ENCODE measurements around the gene GNAQ. TPM values are rescaled to one million over a fixed set of nuclear protein-coding genes. Genes with fewer than 3 reads are reported as not detected.

Gene GNAQ
- total and polyA plus RNA-seq, 2 experiments from 2014 or later = 21.1 to 43.1 TPM

DNA sequence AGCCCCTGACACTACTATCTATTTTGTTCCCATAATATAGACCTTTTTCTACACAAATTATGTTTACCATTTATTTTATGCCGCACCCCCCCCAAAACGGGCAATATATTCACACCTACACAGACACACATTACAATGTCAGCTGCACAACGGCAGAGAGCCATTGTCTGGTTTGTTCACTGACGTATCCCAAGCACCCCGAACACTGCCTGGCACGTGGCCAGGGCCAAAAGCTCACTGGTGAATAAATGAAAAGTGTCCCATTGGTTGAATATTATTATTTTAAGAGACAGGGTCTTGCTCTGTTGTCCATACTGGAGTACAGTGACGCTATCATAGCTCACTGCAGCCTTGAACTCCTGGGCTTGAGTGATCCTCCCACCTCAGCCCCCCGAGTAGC, 150.5 kb downstream of the GNAQ start:
- TF ChIP-seq POLR2AphosphoS5 (IDR thresholded peaks at IDR 0.05; ENCODE audit: low read depth) (no peak), ZNF114 (CRISPR knock-in tag; IDR thresholded peaks at IDR 0.05) (no peak), EZH2phosphoT487 (IDR thresholded peaks at IDR 0.05; ENCODE audit: unreplicated experiment) (no peak), ZNF331 (CRISPR knock-in tag; IDR thresholded peaks at IDR 0.05; ENCODE audit: low read depth) (no peak), STAT1 (IDR thresholded peaks at IDR 0.05; ENCODE audit: unreplicated experiment) (no peak), EZH2 (IDR thresholded peaks at IDR 0.05; ENCODE audit: low read depth, unreplicated experiment) (no peak), JUNB (IDR thresholded peaks at IDR 0.05; ENCODE audit: unreplicated experiment) (no peak)
- TF ChIP-seq, protein P1, sequence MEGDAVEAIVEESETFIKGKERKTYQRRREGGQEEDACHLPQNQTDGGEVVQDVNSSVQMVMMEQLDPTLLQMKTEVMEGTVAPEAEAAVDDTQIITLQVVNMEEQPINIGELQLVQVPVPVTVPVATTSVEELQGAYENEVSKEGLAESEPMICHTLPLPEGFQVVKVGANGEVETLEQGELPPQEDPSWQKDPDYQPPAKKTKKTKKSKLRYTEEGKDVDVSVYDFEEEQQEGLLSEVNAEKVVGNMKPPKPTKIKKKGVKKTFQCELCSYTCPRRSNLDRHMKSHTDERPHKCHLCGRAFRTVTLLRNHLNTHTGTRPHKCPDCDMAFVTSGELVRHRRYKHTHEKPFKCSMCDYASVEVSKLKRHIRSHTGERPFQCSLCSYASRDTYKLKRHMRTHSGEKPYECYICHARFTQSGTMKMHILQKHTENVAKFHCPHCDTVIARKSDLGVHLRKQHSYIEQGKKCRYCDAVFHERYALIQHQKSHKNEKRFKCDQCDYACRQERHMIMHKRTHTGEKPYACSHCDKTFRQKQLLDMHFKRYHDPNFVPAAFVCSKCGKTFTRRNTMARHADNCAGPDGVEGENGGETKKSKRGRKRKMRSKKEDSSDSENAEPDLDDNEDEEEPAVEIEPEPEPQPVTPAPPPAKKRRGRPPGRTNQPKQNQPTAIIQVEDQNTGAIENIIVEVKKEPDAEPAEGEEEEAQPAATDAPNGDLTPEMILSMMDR (conservative IDR thresholded peaks at IDR 0.05; ENCODE audit: low read depth in 2 of 2) = no peak

DNA sequence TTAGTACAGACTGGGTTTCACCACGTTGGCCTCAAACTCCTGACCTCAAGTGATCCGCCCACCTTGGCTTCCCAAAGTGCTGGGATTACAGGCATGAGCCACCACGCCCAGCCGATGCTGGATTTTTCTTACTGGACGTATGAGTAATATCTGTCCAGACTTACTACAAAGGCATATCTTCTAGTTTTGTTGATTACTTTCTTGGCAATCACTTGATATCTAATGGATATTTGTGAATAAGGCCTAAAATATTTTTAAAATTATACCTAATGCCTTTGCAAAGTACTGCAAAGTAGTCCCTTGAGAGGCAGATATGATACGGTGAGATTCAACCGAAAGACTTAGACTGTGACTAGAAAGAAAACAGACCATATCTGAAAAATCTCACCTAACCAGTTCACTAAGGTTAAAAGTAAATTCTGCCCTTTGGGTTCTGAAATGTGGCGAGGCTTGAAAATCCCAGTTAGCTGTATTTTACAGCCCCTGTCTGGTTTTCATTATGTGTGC, 152.1 kb downstream of the GNAQ start:
- Histone ChIP-seq H3K9me2 (ENCODE audit: insufficient read depth) (no peaks in the 10 kb centered on the region), H2AFZ (no peak overlapping the region), H3K36me3 (ENCODE audit: insufficient read depth) (no peaks in the 10 kb centered on the region), H3K27me3 (ENCODE audit: insufficient read depth) (no peaks in the 10 kb centered on the region), H3F3A (replicated peaks; ENCODE audit: low read depth) (no peaks in the 10 kb centered on the region), H4K20me1 (replicated peaks; ENCODE audit: insufficient read depth) (0 out of 2 replicates have a peak, but pooled peaks cover 6% of the 10 kb centered on the region), H3K27ac (ENCODE audit: low read depth) (no peak overlapping the region), H3K4me2 (no peak overlapping the region), H3K4me3 (no peak overlapping the region), H3K79me2 (replicated peaks; ENCODE audit: insufficient read depth) (peaks cover 19% of the 10 kb centered on the region), H3K4me1 (ENCODE audit: insufficient read depth) (peaks cover 17% of the 10 kb centered on the region)
- no peak overlapping the region for H3K27ac Mint-ChIP-seq
- DNase-seq (ENCODE audit: low spot score) = no peak
- no peaks in the 10 kb centered on the region for H3K9me3 Mint-ChIP-seq
- H3K4me1 Mint-ChIP-seq = peaks cover 23% of the 10 kb centered on the region
- no peak for ATAC-seq
- H3K4me3 Mint-ChIP-seq = no peak overlapping the region
- H3K27me3 Mint-ChIP-seq (ENCODE audit: insufficient read depth, low read depth, poor library complexity) = no peaks in the 10 kb centered on the region
- no peaks in the 10 kb centered on the region; the same call in 2 of the 3 replicates for H3K36me3 Mint-ChIP-seq (ENCODE audit: low read depth)
- TF ChIP-seq EZH2 (IDR thresholded peaks at IDR 0.05; ENCODE audit: low read depth, unreplicated experiment) (no peak), STAT1 (IDR thresholded peaks at IDR 0.05; ENCODE audit: unreplicated experiment) (no peak), ZNF331 (CRISPR knock-in tag; IDR thresholded peaks at IDR 0.05; ENCODE audit: low read depth) (no peak), NANOG (IDR thresholded peaks at IDR 0.05; ENCODE audit: borderline replicate concordance) (no peak), EZH2phosphoT487 (IDR thresholded peaks at IDR 0.05; ENCODE audit: unreplicated experiment) (no peak), POLR2AphosphoS5 (IDR thresholded peaks at IDR 0.05; ENCODE audit: low read depth) (no peak)
- TF ChIP-seq, protein P2, sequence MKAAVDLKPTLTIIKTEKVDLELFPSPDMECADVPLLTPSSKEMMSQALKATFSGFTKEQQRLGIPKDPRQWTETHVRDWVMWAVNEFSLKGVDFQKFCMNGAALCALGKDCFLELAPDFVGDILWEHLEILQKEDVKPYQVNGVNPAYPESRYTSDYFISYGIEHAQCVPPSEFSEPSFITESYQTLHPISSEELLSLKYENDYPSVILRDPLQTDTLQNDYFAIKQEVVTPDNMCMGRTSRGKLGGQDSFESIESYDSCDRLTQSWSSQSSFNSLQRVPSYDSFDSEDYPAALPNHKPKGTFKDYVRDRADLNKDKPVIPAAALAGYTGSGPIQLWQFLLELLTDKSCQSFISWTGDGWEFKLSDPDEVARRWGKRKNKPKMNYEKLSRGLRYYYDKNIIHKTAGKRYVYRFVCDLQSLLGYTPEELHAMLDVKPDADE (IDR thresholded peaks at IDR 0.05) = no peak
- TF ChIP-seq, protein P3, sequence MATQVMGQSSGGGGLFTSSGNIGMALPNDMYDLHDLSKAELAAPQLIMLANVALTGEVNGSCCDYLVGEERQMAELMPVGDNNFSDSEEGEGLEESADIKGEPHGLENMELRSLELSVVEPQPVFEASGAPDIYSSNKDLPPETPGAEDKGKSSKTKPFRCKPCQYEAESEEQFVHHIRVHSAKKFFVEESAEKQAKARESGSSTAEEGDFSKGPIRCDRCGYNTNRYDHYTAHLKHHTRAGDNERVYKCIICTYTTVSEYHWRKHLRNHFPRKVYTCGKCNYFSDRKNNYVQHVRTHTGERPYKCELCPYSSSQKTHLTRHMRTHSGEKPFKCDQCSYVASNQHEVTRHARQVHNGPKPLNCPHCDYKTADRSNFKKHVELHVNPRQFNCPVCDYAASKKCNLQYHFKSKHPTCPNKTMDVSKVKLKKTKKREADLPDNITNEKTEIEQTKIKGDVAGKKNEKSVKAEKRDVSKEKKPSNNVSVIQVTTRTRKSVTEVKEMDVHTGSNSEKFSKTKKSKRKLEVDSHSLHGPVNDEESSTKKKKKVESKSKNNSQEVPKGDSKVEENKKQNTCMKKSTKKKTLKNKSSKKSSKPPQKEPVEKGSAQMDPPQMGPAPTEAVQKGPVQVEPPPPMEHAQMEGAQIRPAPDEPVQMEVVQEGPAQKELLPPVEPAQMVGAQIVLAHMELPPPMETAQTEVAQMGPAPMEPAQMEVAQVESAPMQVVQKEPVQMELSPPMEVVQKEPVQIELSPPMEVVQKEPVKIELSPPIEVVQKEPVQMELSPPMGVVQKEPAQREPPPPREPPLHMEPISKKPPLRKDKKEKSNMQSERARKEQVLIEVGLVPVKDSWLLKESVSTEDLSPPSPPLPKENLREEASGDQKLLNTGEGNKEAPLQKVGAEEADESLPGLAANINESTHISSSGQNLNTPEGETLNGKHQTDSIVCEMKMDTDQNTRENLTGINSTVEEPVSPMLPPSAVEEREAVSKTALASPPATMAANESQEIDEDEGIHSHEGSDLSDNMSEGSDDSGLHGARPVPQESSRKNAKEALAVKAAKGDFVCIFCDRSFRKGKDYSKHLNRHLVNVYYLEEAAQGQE (IDR thresholded peaks at IDR 0.05; ENCODE audit: unreplicated experiment) = no peak

More for the DNA sequence above, 150.5 kb downstream of the GNAQ start:
- Mint-ChIP-seq H3K27ac (no peak overlapping the region), H3K4me1 (peaks cover 35% of the 10 kb centered on the region), H3K4me3 (no peak overlapping the region), H3K36me3 (ENCODE audit: low read depth) (no peaks in the 10 kb centered on the region), H3K9me3 (no peaks in the 10 kb centered on the region), H3K27me3 (ENCODE audit: insufficient read depth, low read depth, poor library complexity) (no peaks in the 10 kb centered on the region)
- no peaks in the 10 kb centered on the region for H3K36me3 ChIP-seq (ENCODE audit: insufficient read depth)
- no peak overlapping the region for H3K4me3 ChIP-seq
- no peaks in the 10 kb centered on the region for H3F3A ChIP-seq (replicated peaks; ENCODE audit: low read depth)
- no peaks in the 10 kb centered on the region for H3K27me3 ChIP-seq (ENCODE audit: insufficient read depth)
- no peaks in the 10 kb centered on the region for H3K9me2 ChIP-seq (ENCODE audit: insufficient read depth)
- H4K20me1 ChIP-seq (replicated peaks; ENCODE audit: insufficient read depth) = 0 out of 2 replicates have a peak, but pooled peaks cover 4% of the 10 kb centered on the region
- peaks cover 25% of the 10 kb centered on the region for H3K4me1 ChIP-seq (ENCODE audit: insufficient read depth)
- peaks cover 13% of the 10 kb centered on the region for H3K79me2 ChIP-seq (replicated peaks; ENCODE audit: insufficient read depth)
- DNase-seq (ENCODE audit: low spot score) = no peak
- H2AFZ ChIP-seq = no peak overlapping the region
- H3K27ac ChIP-seq (ENCODE audit: low read depth) = no peak overlapping the region
- no peak for ATAC-seq
- no peak overlapping the region for H3K4me2 ChIP-seq
